K562 (cell line): ENCODE data around the gene HSP90AA1. TPM values are rescaled to one million over a fixed set of nuclear protein-coding genes. Genes with fewer than 3 reads are reported as not detected.

Source experiments
- ATAC-seq: fragments of 200-7000 bp; cut with Tn5 transposase; 3 replicates; pipeline ENCODE4 v1.9.1; 2020; ENCODE audit warnings: moderate library complexity
- BruUV-seq: library from RNA; stranded (reverse); fragments of 400-500 nt; replicated peaks from 2 replicates; lab custom pipeline; 2021; lab: Mats Ljungman, UMichigan
- CTCF ChIA-PET: fragments of 300-600 bp; formaldehyde crosslinking; extraction: SDS; loops from one replicate; lab custom pipeline; 2021; ENCODE audit warnings: low intra/inter-chr PET ratio; lab: Yijun Ruan, JAX
- POLR2A ChIA-PET: fragments of 300-600, 350-650 bp; sonication (Branson Sonifier 250); formaldehyde crosslinking; extraction: SDS; loops from one replicate; lab custom pipeline; 2021; ENCODE audit warnings: antibody characterized with exemption, inconsistent platforms; lab: Yijun Ruan, JAX
- DNase-seq, 4 experiments: peaks; one replicate each; pipeline versions ENCODE4 v3.0.0 to v3.0.0-alpha.2; 2011 to 2018; ENCODE audit warnings: low spot score in 3 of 4, mixed read lengths in 3 of 4; ENCODE audit errors: extremely low read depth in 1 of 4
- FAIRE-seq: peaks from 2 replicates; lab custom pipeline; 2011; peaks lifted over from hg19 to GRCh38; lab: Jason Lieb, UNC
- H2AFZ ChIP-seq: 2 replicates; pipeline ENCODE4 v1.6.0; 2011; ENCODE audit warnings: low read depth, low read length, control low read depth, inconsistent platforms
- H3K27ac ChIP-seq: fragments of 200-600 bp; 3 replicates; pipeline ENCODE4 v1.8.0; 2011; ENCODE audit warnings: low read depth, mild to moderate bottlenecking, control low read depth, inconsistent platforms, low read length, moderate library complexity, mixed read lengths; ENCODE audit errors: extremely low read depth
- H3K27me3 ChIP-seq, 2 experiments: fragments of 300-600 bp in 1 of 2; 2 replicates in 1 of 2; 3 replicates in 1 of 2; pipeline versions ENCODE4 v1.6.0 to v1.8.0; 2011; ENCODE audit warnings: inconsistent platforms in 2 of 2, low read length in 2 of 2, mild to moderate bottlenecking in 1 of 2, mixed read lengths in 1 of 2, moderate library complexity in 1 of 2; ENCODE audit not compliant: control insufficient read depth in 2 of 2, insufficient read depth in 2 of 2
- H3K36me3 ChIP-seq: fragments of 300-600 bp; 3 replicates; pipeline ENCODE4 v1.8.0; 2011; ENCODE audit warnings: mild to moderate bottlenecking, low read length, inconsistent platforms; ENCODE audit not compliant: control insufficient read depth, insufficient read depth
- H3K4me1 ChIP-seq, 2 experiments: fragments of 200-600 bp in 1 of 2; replicated peaks in 1 of 2; 2 replicates in 1 of 2; 3 replicates in 1 of 2; pipeline versions ENCODE4 v1.5.1 to v1.8.0; 2011; ENCODE audit warnings: inconsistent platforms in 2 of 2, low read length in 2 of 2, mild to moderate bottlenecking in 1 of 2, mixed read lengths in 1 of 2, moderate library complexity in 1 of 2; ENCODE audit not compliant: control insufficient read depth in 2 of 2, insufficient read depth in 2 of 2
- H3K4me2 ChIP-seq: 2 replicates; pipeline ENCODE4 v1.6.1; 2011; ENCODE audit warnings: low read length, control low read depth, inconsistent platforms, mixed read lengths; ENCODE audit not compliant: insufficient read depth
- H3K4me3 ChIP-seq: fragments of 200-600 bp; sonication (generic), shearing (Covaris generic); 2 replicates; pipeline ENCODE4 v1.5.1; 2016; ENCODE audit warnings: control low read depth, inconsistent platforms
- H3K79me2 ChIP-seq: fragments of 200-600 bp; 3 replicates; pipeline ENCODE4 v1.8.0; 2011; ENCODE audit warnings: low read length, inconsistent platforms; ENCODE audit not compliant: control insufficient read depth, insufficient read depth
- H3K9ac ChIP-seq, 2 experiments: 2 replicates each; pipeline versions ENCODE4 v1.6.0 to v1.6.1; 2011; ENCODE audit warnings: low read depth in 2 of 2, low read length in 2 of 2, control low read depth in 1 of 2, inconsistent platforms in 1 of 2, mild to moderate bottlenecking in 1 of 2, mixed read lengths in 1 of 2; ENCODE audit not compliant: insufficient read depth in 1 of 2
- H3K9me1 ChIP-seq: one replicate; pipeline ENCODE4 v1.6.0; 2011; ENCODE audit warnings: inconsistent platforms, mild to moderate bottlenecking, low read length, moderate library complexity; ENCODE audit not compliant: control insufficient read depth, insufficient read depth
- H3K9me3 ChIP-seq: replicated peaks from 2 replicates; pipeline ENCODE4 v1.5.1; 2011; ENCODE audit warnings: low read depth, low read length, inconsistent platforms; ENCODE audit not compliant: control insufficient read depth, insufficient read depth
- H4K20me1 ChIP-seq: replicated peaks from 2 replicates; pipeline ENCODE4 v1.6.1; 2011; ENCODE audit warnings: low read length, inconsistent platforms, mixed read lengths; ENCODE audit not compliant: control insufficient read depth, insufficient read depth
- CHD2 ChIP-seq: IDR thresholded peaks from 2 replicates; pipeline ENCODE4 v1.6.1; 2011; ENCODE audit warnings: low read depth, low read length
- CTBP1 ChIP-seq: fragments of 450-650 bp; IDR thresholded peaks from 2 replicates; pipeline ENCODE4 v1.6.1; 2016; ENCODE audit warnings: borderline replicate concordance
- ELF1 ChIP-seq: fragments of 200-800 bp; sonication (Bioruptor generic); IDR thresholded peaks from 2 replicates; pipeline ENCODE4 v1.6.1; 2016; ENCODE audit warnings: missing genetic modification characterization, missing compliant biosample characterization
- MXI1 ChIP-seq: IDR thresholded peaks from 2 replicates; pipeline ENCODE4 v1.6.1; 2011; ENCODE audit warnings: low read depth, mild to moderate bottlenecking, improper control_type of control experiment, low read length
- NCOR1 ChIP-seq: fragments of 450-650 bp; IDR thresholded peaks from 2 replicates; pipeline ENCODE4 v1.6.1; 2016; ENCODE audit warnings: mild to moderate bottlenecking, moderate library complexity
- POLR2AphosphoS2 ChIP-seq: IDR thresholded peaks from 2 replicates; pipeline ENCODE4 v1.6.1; 2012; ENCODE audit warnings: low read length, improper control_type of control experiment
- POLR2G ChIP-seq: fragments of 200-400 bp; formaldehyde crosslinking; IDR thresholded peaks from 2 replicates; pipeline ENCODE4 v1.6.1; 2017; ENCODE audit warnings: low read depth, mild to moderate bottlenecking, antibody characterized with exemption, low read length, moderate library complexity
- POLR3A ChIP-seq: IDR thresholded peaks from 2 replicates; pipeline ENCODE4 v1.6.1; 2011; ENCODE audit warnings: borderline replicate concordance, mild to moderate bottlenecking, moderate library complexity; ENCODE audit not compliant: insufficient read length, insufficient read depth; ENCODE audit errors: extremely low read depth
- SOX6 ChIP-seq: fragments of 450-650 bp; IDR thresholded peaks from 2 replicates; pipeline ENCODE4 v1.6.1; 2014; ENCODE audit warnings: mild to moderate bottlenecking
- SP1 ChIP-seq: sonication (generic); formaldehyde crosslinking; IDR thresholded peaks from 2 replicates; pipeline ENCODE4 v1.8.1; 2022; ENCODE audit warnings: mild to moderate bottlenecking, missing genetic modification reagents
- ZBED1 ChIP-seq: IDR thresholded peaks from 2 replicates; pipeline ENCODE4 v1.6.1; 2014
- in situ Hi-C: fragments of 300-500 bp; cut with MboI; formaldehyde crosslinking; loops from 4 replicates; pipeline ENCODE4 v1.15.0; 2018; ENCODE audit warnings: inconsistent platforms, mixed read lengths
- intact Hi-C: fragments of 100-400 bp; cut with micrococcal nuclease; formaldehyde crosslinking; loops from 2 replicates; pipeline ENCODE4 v1.14.2; 2022
- polyA plus RNA-seq, 8 experiments: library from polyadenylated mRNA; depleted of rRNA in 4 of 8; stranded (reverse) in 5 of 8; unstranded in 3 of 8; fragments of >200 nt; fragmentation: Nextera tagmentation in 2 of 8; fragmentation: Illumina TruSeq in 1 of 8; extraction: Ambion mirVana in 2 of 8; extraction: Trizol in 1 of 8; gene quantifications; 2 replicates each; pipeline versions ENCODE4 v1.2.1 to v1.2.3, GENCODE V29; 2011 to 2014; ENCODE audit warnings: inconsistent platforms in 1 of 8, missing spikeins in 1 of 8
- total RNA-seq, 7 experiments: library from RNA; depleted of rRNA in 6 of 7; stranded (reverse); fragments of >200 nt in 6 of 7; fragmentation: Illumina TruSeq in 2 of 7; extraction: Trizol in 2 of 7; gene quantifications; 2 replicates each; pipeline versions ENCODE4 v1.2.1 to v1.2.3, GENCODE V29; 2011 to 2021; ENCODE audit warnings: low replicate concordance in 1 of 7
- TF ChIP-seq, protein P1 (sequence below): IDR thresholded peaks from 3 replicates; pipeline ENCODE4 v1.6.1; 2011; ENCODE audit warnings: borderline replicate concordance, mild to moderate bottlenecking; ENCODE audit not compliant: insufficient read length, insufficient read depth
- TF ChIP-seq, protein P2 (sequence below): fragments of 450-650 bp; IDR thresholded peaks from 2 replicates; pipeline ENCODE4 v1.6.1; 2016

HSP90AA1 gene
- total and polyA plus RNA-seq, 9 of the 15 experiments (the other 6 are each of a cell fraction or from before 2014, with no cell fraction given): 377 to 1,731 (median 879) TPM

DNA sequence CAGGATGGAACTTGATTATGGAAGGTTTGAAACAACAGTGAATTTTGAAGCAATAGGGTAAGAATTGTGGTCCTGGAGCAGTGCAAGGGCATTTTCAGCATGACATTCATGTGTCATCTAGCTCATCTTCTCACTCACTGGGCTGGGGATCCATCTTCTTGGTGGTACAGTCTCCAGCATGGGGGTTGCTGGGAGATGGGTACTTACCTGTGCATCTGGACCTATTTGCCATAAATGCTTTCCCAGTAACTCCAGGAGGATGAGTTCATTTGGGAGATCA is 7.2 kb downstream of the HSP90AA1 start:
- no peaks in the 10 kb centered on the region for H3K9me3 ChIP-seq
- H3K36me3 ChIP-seq: peaks cover 54% of the 10 kb centered on the region
- H4K20me1 ChIP-seq: 0 out of 2 replicates have a peak, but pooled peaks cover 14% of the 10 kb centered on the region
- in situ Hi-C loops (no loop called here), intact Hi-C loops (no loop called here)
- H2AFZ ChIP-seq: no peak overlapping the region
- ChIA-PET CTCF (no interaction called here), POLR2A (interaction anchor here (1.4 to 3.0 kb wide), 3 partner anchors 11 to 16 kb away, joined by 9 to 15 read pairs (median 10); no protein-coding TSS in a partner anchor)
- no peak overlapping the region for H3K4me2 ChIP-seq
- H3K4me1 ChIP-seq: peaks cover 4 to 9% of the 10 kb centered on the region in 2 experiments; a peak in 3 of 5 replicates
- H3K9me1 ChIP-seq: no peaks in the 10 kb centered on the region
- no peak for FAIRE-seq
- no TSS peak for BruUV-seq
- DNase-seq: no peak
- no peaks in the 10 kb centered on the region for H3K27me3 ChIP-seq
- peaks cover 37% of the 10 kb centered on the region for H3K79me2 ChIP-seq
- H3K27ac ChIP-seq: no peak overlapping the region
- ATAC-seq: peak; percentile 16
- TF ChIP-seq CHD2 (no peak), SP1 (CRISPR knock-in tag) (no peak), MXI1 (0 out of 2 replicates have a peak, but pooled peaks have one; percentile 2), POLR2G (0 out of 2 replicates have a peak, but pooled peaks have one; percentile 13), ZBED1 (0 out of 2 replicates have a peak, but pooled peaks have one; percentile 15), POLR3A (no peak), NCOR1 (no peak), POLR2AphosphoS2 (peak; percentile 19; the same call in 1 of the 2 replicates), CTBP1 (peak; percentile 52; the same call in 1 of the 2 replicates), ELF1 (tag) (0 out of 2 replicates have a peak, but pooled peaks have one; percentile 17), SOX6 (no peak)
- TF ChIP-seq, protein P1, sequence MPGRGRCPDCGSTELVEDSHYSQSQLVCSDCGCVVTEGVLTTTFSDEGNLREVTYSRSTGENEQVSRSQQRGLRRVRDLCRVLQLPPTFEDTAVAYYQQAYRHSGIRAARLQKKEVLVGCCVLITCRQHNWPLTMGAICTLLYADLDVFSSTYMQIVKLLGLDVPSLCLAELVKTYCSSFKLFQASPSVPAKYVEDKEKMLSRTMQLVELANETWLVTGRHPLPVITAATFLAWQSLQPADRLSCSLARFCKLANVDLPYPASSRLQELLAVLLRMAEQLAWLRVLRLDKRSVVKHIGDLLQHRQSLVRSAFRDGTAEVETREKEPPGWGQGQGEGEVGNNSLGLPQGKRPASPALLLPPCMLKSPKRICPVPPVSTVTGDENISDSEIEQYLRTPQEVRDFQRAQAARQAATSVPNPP: no peak
- TF ChIP-seq, protein P2, sequence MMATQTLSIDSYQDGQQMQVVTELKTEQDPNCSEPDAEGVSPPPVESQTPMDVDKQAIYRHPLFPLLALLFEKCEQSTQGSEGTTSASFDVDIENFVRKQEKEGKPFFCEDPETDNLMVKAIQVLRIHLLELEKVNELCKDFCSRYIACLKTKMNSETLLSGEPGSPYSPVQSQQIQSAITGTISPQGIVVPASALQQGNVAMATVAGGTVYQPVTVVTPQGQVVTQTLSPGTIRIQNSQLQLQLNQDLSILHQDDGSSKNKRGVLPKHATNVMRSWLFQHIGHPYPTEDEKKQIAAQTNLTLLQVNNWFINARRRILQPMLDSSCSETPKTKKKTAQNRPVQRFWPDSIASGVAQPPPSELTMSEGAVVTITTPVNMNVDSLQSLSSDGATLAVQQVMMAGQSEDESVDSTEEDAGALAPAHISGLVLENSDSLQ: no peak
- H3K9ac ChIP-seq: no peak overlapping the region
- no peak overlapping the region for H3K4me3 ChIP-seq
